HG03575 (cell line): ENCODE results near the gene KLHL3.
"Not testable (repeated sequence)": the region's sequence is repeated elsewhere in the genome, so short reads cannot be mapped to it uniquely, and the experiment has no call there.

ENCODE experiments used
- ATAC-seq: cut with Tn5 transposase; IDR thresholded peaks from one replicate; pipeline ENCODE4 v1.9.1; 2021; ENCODE audit not compliant: unreplicated experiment, insufficient number of reproducible peaks, low FRiP score; ENCODE audit errors: extremely low read depth

Gene KLHL3

DNA sequence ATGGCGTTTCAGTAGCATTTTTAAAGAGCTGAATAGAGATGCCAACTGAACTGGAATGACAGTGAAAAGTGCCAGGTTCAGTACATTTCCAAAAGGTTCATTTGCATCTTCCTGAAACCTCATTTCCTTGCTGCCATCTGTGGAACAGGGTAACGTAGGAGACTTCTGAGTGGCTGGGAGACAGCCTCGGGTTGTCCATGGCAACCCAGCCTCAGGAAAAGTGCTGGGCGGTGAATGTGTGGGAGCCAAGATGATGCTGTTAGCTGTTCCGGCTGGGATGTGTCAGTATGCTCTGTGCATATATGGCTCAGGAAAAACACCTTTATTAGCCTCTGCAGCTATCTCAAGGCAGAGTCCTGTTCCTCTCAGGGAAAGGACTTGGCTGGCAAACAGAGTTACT is 87.5 kb downstream of the KLHL3 start:
- no peak for ATAC-seq

DNA sequence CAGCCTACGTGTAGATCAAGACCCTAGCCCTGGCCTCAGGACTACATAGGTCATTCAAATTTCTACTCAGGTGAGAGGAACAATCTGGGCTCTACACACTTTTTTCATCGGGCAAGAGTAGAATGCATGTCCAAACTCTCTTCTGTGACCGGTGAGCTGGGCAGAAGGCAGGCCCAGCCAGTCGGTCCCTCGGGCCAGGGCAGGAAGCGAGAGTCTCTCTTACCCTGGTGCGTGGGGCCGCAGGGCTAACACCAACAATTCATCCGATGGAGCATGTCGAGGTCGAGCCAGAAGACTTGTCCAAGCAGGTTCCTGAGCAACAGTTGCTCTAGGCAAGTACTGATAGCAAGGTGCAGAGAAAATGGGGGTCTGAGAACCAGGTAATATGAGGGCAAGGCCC is 88.5 kb downstream of the KLHL3 start:
- ATAC-seq, result no peak

- no peak for ATAC-seq
These were observed 89.1 kb downstream of the KLHL3 start for GRCh38 chr5:137646761-137647160.

DNA sequence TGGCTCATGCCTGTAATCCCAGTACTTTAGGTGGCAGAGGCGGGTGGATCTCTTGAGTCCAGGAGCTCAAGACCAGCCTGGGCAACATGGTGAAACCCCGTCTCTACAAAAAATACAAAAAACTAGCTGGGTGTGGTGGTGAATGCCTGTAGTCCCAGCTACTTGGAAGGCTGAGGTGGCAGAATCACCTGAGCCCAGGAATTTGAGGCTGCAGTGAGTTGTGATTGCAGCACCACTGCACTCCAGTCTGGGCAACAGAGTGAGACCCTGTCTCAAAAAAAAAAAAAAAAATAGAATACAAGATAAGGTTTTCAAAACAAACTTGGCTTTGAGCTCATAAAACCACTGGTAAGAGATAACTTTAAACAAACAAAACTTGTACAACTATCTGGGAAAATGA is 92.8 kb downstream of the KLHL3 start:
- ATAC-seq, result not testable (repeated sequence)

- ATAC-seq, result no peak
These were observed 93.8 kb downstream of the KLHL3 start for GRCh38 chr5:137642091-137642490.

DNA sequence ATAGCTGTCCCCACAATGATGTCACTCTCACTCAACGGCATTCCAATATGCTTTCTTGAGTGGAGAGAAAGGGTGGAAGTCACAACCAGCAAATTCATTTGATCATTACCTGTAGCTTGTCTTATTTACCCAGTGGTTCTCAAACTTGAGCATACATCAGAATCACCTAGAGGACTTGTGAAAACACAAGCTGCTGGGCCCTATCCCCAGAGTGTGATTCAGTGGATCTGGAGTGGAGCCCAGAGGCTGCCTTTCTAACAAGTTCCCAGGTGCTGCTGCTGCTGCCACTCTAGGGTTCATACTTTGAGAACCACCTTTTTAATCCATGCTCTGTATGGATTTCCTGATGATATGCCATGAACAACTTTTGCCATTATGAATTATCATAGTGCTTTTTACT is 94.7 kb downstream of the KLHL3 start:
- ATAC-seq, result no peak

DNA sequence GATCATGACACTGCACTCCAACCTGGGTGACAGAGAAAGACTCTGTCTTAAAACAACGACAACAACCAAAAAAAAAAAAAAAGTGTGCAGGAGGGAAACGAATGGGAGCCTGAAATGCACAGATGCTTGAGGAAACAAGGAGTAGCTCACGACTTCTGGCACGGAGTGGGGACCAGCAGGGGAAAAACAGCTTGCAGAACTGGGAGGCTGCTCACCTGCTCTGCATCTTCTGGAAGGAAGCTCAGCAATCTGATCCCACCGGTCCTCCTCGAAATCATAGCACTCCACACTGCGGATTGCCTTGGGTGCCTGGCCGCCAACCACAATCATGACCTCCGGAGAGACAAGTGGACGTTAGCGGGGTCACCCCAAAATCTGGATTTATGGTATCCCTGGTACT is 96.2 kb downstream of the KLHL3 start:
- no peak for ATAC-seq

- no peak for ATAC-seq
These were observed 97.0 kb downstream of the KLHL3 start for GRCh38 chr5:137638841-137639240.

- ATAC-seq, result no peak
These were observed 98.8 kb downstream of the KLHL3 start for GRCh38 chr5:137636830-137637714.

GRCh38 chr5:137636099-137636498 is 99.8 kb downstream of the KLHL3 start:
- ATAC-seq, result no peak

DNA sequence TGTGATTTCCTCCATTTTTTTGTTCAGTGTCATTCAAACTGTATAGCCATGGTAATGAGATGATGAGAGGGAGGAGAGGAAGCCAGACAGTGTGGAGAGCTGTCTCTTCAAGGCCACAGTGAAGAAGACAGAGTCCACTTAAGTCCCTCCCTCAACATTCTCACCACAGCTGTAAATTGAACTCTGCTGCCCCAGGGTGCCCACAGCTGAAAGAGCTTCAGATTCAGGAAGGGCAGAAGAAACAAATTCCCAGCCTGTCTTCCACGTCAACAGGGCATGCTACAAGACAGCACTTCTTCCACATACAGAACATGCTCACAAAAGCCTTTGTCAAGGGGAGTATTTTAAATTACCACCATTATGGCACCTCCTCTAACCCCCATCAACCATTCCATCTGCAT is 100.4 kb downstream of the KLHL3 start:
- no peak for ATAC-seq

- ATAC-seq, result no peak
These were observed 102.0 kb downstream of the KLHL3 start for GRCh38 chr5:137633896-137634295.

- ATAC-seq, result no peak
These were observed 103.2 kb downstream of the KLHL3 start for GRCh38 chr5:137632716-137633115.

DNA sequence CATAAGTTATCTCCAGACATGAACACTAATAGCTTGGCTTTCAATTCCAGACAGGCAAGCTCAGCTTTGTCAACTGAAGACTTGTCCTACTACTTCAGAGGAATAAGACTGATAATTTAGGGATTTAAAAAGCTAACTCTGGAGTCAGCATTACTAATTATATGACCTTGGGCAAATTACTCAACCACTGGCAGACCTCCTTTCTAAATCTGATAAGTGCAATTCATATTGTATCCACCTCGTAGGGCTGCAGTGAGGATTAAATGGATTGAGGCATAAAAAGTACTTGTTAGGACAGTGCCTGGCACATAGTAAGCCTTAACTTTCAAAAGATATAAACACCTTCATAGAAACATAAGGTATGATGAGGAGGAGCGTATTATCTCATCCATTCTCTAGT is 104.4 kb downstream of the KLHL3 start:
- ATAC-seq, result no peak

- ATAC-seq, result no peak
These were observed 104.9 kb downstream of the KLHL3 start for GRCh38 chr5:137630972-137631370.

DNA sequence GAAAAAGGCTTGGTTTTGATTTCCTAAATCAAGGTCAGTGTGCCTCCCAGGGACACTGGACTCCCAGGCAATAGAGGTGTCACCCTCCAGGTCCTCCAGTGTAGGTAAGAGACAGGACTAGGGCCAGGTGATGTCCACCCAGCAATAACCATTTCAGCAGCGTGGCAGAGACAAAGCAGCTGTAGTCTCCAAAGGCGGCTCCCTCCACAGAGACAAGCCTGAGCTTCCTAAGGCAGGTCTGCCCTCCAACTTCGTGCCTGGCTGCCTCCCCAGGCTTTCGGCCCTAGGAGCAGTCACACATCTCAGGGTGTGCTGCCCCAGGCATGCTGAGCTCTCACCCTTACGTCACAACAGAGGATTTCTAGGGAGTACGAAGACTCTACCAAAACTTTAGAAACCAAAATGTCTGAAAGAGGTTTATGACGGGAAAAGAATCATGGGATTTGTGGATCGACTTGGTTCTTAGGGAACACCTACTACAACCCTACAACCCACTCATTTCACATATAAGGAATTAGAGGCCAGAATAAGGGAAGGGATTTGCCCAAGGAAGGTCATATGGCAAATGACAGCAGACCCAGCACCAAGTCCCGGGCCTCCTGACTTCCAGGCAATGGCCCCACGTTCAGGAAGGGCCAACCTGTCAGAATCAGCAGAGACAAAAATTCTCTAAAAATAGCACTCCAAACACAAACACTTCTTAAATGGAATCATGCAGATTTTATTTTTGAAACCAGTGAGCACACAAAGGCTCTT is 105.5 kb downstream of the KLHL3 start:
- ATAC-seq, result no peak

- ATAC-seq, result no peak
These were observed 106.2 kb downstream of the KLHL3 start for GRCh38 chr5:137629646-137630045.

GRCh38 chr5:137627706-137628105 is 108.2 kb downstream of the KLHL3 start:
- ATAC-seq, result no peak

DNA sequence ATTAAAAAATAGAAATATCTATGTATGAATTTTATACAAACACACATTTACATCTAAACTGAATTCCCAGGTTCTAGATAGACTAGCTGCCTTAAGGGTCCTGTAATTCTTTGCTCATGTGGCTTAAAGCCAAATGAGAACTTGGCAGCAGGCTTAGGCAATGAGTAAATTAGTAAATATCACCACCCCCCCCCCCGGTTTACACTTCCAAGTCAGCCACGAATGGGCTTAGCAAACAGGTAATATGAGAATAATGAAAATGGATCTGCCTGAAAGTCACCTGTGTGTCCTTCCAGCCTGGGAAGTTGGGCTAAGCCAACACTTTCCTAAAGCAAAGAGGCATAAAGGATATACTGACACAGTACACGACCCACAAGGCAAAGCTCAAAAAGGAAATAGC is 108.6 kb downstream of the KLHL3 start:
- no peak for ATAC-seq

DNA sequence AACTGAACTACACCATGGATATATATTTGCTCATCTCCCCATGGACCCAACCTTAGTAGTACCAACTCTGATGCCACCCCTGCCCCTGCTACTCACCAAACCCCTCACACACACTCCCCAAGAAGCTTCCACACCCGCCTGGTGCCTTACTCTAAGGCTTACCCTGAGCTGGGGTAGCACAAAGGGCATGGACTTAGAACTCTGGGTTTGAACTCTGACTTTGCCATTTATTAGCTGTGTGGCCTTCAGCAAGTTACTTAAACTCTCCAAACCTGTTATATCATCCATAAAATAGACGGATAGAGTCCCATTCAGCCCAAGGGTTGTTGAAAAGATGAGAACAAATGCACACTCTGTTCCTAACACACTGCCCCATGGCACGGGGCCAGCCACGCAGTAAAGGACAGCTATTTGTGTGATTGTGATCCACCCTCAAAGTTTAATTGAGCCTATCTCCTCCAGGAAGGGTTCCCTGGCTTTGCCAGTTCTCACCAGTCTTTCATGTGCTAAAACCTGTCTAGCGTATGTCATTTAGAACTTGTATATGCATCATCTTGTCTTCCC is 111.0 kb downstream of the KLHL3 start:
- no peak for ATAC-seq
